Right cardiac atrium (tissue), 5 donors: ENCODE measurements around the gene EIF2B4. TPM values are rescaled to one million over a fixed set of nuclear protein-coding genes. Genes with fewer than 3 reads are reported as not detected.
"Not testable (repeated sequence)": the region's sequence is repeated elsewhere in the genome, so short reads cannot be mapped to it uniquely, and the experiment has no call there.

Experiments used
- ATAC-seq, 2 donors: fragments of 200-7000 bp; cut with Tn5 transposase; one replicate each; pipeline versions ENCODE4 v1.8.0 to v1.9.1; 2020; ENCODE audit warnings: moderate library complexity in 2 of 2, mild to moderate bottlenecking in 1 of 2
- DNase-seq, 3 donors: peaks; one replicate each; pipeline ENCODE4 v3.0.0-alpha.2; 2020
- H3K27ac ChIP-seq: one replicate; pipeline ENCODE4 v1.5.1; 2013; ENCODE audit warnings: mild to moderate bottlenecking, low read length, control low read depth, moderate library complexity
- H3K27me3 ChIP-seq: one replicate; pipeline ENCODE4 v1.6.1; 2013; ENCODE audit not compliant: control insufficient read depth, insufficient read depth
- H3K4me1 ChIP-seq: one replicate; pipeline ENCODE4 v1.6.1; 2013; ENCODE audit warnings: low read length; ENCODE audit not compliant: control insufficient read depth, insufficient read depth
- H3K4me3 ChIP-seq: one replicate; pipeline ENCODE4 v1.5.1; 2013; ENCODE audit warnings: low read length, control low read depth
- H3K9me3 ChIP-seq: one replicate; pipeline ENCODE4 v1.6.1; 2013; ENCODE audit warnings: low read length; ENCODE audit not compliant: control insufficient read depth
- WGBS: extraction: QIAGEN DNeasy Blood & Tissue Kit; methylation state at CpG from one replicate; pipeline ENCODE4 v1.1.7; 2013; 5-methylcytosine and 5-hydroxymethylcytosine counted together
- intact Hi-C, 4 donors: fragments of 100-400 bp; cut with DNase I; formaldehyde crosslinking; loops; one replicate each; pipeline versions ENCODE4 v1.11.0 to v1.14.0; 2022 to 2023
- polyA plus RNA-seq: library from polyadenylated mRNA; stranded (reverse); fragments of 200-250 nt; gene quantifications from one replicate; pipeline ENCODE4 v1.2.3, GENCODE V29; 2013
- total RNA-seq, 4 donors: library from RNA; stranded (reverse); fragmentation: NEBNext Ultra II Directional; extraction: Animal tissue kit (Norgen Biotek cat#: 25700); gene quantifications; one replicate each; pipeline ENCODE4 v1.2.1, GENCODE V29; 2021
- donor health status: healthy with polysubstance abuse.
- donor health status: DM: no; HTN: yes; CAD: no.
- donor health status: DM: no; HTN: no; CAD: no.
- donor health status: DM: no; HTN: yes; CAD: no; lungs with severe emphysema.
- donor health status: DM: yes; HTN: yes; CAD: no.

The EIF2B4 gene
- total and polyA plus RNA-seq, 5 donors: 31.2 to 36.0 (median 33.8) TPM

DNA sequence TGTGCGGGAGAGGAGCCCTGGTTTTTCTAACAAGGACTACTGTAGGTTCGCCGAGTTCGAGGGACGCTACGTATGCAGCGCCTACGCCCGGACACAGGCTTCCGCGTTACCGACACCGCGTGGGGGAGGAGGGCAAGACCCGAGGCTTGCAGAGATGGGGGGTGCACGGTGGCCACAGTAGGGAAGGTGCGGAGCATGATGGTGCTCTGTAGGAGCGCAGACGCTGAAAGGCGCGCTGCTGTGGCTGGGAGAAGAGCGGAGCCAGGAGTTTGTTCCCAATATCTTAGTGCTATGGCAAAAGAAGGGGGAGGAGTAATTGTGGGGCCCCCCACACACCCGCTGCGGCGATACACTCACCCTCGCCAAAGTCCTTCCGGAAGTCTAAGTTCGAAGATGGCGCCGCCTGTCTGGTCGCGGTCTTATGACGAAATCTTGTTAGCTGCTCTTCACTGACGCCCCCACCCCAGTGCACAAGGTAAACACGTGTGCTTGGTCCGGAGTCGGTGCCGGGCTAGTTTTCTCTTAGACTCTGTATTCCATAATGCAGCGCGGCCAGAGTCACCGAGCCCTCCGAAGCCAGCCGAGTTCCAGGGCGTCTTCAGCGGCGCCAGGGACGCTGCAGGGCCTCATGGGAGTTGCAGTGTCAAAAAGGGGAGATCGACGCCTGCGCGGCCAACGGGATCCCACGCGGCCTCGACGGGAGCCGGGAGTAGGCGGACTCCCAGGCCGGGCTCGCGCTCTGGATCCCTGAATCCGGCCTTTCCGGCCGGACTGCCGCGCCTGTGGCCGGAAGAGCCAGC is 13.6 kb downstream of the EIF2B4 start, which contains the start of gene GTF3C2:
Gene GTF3C2, minus strand, starts transcription at position 383 of the 800 bp plus-strand sequence. CDS start 13,210 bp downstream, outside the sequence.
- peak within 1 kb of the TSS; percentile 96 for H3K27ac ChIP-seq
- ATAC-seq (peak; percentile 97), DNase-seq (peak; percentile 95 to 98 (median 97))
- intact Hi-C loops: no loop called here
- peaks cover 2% of the 10 kb centered on the region for H3K4me1 ChIP-seq
- H3K27me3 ChIP-seq: no peaks in the 10 kb centered on the region
- H3K9me3 ChIP-seq: no peaks in the 10 kb centered on the region
- H3K4me3 ChIP-seq: peak within 1 kb of the TSS; percentile 53
- WGBS: under 1% methylated on average over 67 of the region's 67 CpGs

- H3K9me3 ChIP-seq: no peaks in the 10 kb centered on the region
- H3K4me3 ChIP-seq: peak overlapping the region; percentile 53
- H3K4me1 ChIP-seq: peaks cover 2% of the 10 kb centered on the region
- under 1% methylated on average over 12 of the region's 12 CpGs for WGBS
- peak; percentile 19 to 31 for ATAC-seq
- DNase-seq: peak; percentile 43 to 70 (median 68)
- peak overlapping the region; percentile 96 for H3K27ac ChIP-seq
- intact Hi-C loops: no loop called here
- no peaks in the 10 kb centered on the region for H3K27me3 ChIP-seq
These were observed 14.1 kb downstream of the EIF2B4 start for GRCh38 chr2:27356056-27356381.

DNA sequence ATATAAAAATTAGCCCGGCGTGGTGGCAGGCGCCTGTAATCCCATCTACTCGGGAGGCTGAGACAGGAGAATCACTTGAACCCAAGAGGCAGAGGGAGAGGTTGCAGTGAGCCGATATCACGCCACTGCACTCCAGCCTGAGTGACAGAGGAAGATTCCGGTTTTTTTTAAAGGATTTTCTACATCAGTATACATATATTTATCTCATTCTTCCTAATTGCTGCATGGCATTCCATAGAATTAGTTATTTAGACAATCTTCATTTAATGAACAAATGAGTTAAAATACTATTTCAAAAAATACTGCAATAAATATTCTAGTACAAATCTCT is 15.6 kb downstream of the EIF2B4 start:
- Histone ChIP-seq H3K4me3 (no peak overlapping the region), H3K27ac (no peak overlapping the region), H3K27me3 (no peaks in the 10 kb centered on the region), H3K4me1 (peaks cover 2% of the 10 kb centered on the region), H3K9me3 (no peaks in the 10 kb centered on the region)
- WGBS: 93% methylated on average over 7 of the region's 7 CpGs
- intact Hi-C loops: no loop called here
- DNase-seq: peak in 1 of 3 donors; percentile 1
- no peak for ATAC-seq

GRCh38 chr2:27353762-27354596 is 16.2 kb downstream of the EIF2B4 start:
- ATAC-seq: no peak
- WGBS: 75% methylated on average over 7 of the region's 7 CpGs
- DNase-seq: no peak
- H3K27ac ChIP-seq: no peak overlapping the region
- no peaks in the 10 kb centered on the region for H3K27me3 ChIP-seq
- H3K4me3 ChIP-seq: no peak overlapping the region
- intact Hi-C loops: no loop called here
- H3K9me3 ChIP-seq: no peaks in the 10 kb centered on the region
- peaks cover 2% of the 10 kb centered on the region for H3K4me1 ChIP-seq

GRCh38 chr2:27353386-27353761 is 16.8 kb downstream of the EIF2B4 start:
- H3K4me3 ChIP-seq, H3K9me3 ChIP-seq, H3K27me3 ChIP-seq, H3K4me1 ChIP-seq, DNase-seq, H3K27ac ChIP-seq, ATAC-seq, intact Hi-C loops: not testable (repeated sequence)
- WGBS: 96% methylated on average over 5 of the region's 5 CpGs

DNA sequence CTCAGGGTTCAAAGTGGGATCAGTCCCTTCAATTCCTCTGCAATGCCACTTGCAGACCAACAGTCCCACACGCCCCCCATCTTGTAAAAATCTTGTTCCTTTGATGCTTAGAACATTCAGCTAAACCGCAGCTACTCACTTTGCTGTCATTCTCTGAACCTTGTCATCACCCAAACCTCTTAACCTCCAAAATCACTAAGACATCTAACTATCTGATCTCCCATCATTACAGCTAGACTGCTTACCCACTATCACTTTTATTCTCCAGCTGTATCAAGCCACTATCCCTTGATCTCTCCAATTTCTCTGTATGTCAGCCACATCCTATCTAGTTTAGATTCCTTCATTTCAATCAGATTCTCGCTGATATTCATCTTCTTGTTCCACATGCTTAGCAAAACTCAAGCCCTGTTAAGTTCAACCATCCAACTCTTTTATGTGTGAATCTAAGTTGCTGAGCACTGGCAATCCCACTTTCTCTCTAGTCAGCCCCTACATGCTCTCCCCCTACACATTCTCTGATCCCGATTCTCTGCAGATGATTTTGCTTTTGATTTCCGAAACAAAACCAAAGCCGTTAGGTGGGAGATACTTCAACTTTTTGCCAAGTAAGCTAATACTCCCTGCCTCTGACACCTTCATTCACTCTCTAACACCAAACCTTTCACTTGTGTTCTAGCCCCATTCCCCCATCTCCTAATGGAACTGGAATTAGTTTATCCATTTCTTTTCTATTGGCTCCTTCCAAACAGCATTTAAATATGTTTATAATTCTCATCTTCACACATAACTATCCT is 18.1 kb downstream of the EIF2B4 start:
- DNase-seq (no peak), ATAC-seq (no peak)
- Histone ChIP-seq H3K27me3 (no peaks in the 10 kb centered on the region), H3K4me3 (no peak overlapping the region), H3K27ac (no peak overlapping the region), H3K4me1 (peaks cover 2% of the 10 kb centered on the region), H3K9me3 (no peaks in the 10 kb centered on the region)
- intact Hi-C loops: no loop called here
- 81% methylated on average over 6 of the region's 6 CpGs for WGBS

- no peaks in the 10 kb centered on the region for H3K9me3 ChIP-seq
- H3K27ac ChIP-seq: no peak overlapping the region
- H3K27me3 ChIP-seq: no peaks in the 10 kb centered on the region
- H3K4me3 ChIP-seq: no peak overlapping the region
- intact Hi-C loops: no loop called here
- no peak for ATAC-seq
- no peaks in the 10 kb centered on the region for H3K4me1 ChIP-seq
- 84% methylated on average over 7 of the region's 7 CpGs for WGBS
- DNase-seq: no peak
These were observed 19.9 kb downstream of the EIF2B4 start for GRCh38 chr2:27350106-27350693.

DNA sequence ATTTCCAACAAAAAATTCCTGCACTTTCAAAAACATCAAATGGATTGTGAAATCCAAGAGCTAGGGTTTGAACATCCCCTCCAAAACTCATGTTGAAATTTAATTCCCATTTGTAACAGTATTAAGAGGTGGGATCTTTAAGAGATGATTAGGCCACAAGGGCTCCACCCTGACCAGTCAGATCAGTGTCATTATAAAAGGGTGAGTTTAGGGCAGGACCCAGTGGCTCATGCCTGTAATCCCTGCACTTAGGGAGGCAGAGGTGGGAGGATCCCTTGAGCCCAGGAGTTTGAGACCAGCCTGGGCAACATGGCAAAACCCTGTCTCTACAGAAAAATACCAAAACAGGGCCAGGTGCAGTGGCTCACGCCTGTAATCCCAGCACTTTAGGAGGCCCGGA is 22.5 kb downstream of the EIF2B4 start:
- ATAC-seq (no peak), DNase-seq (no peak)
- intact Hi-C loops: no loop called here
- Histone ChIP-seq H3K27me3 (no peaks in the 10 kb centered on the region), H3K4me1 (no peaks in the 10 kb centered on the region), H3K27ac (no peak overlapping the region), H3K4me3 (no peak overlapping the region), H3K9me3 (no peaks in the 10 kb centered on the region)
- WGBS: 95% methylated on average over 2 of the region's 2 CpGs

GRCh38 chr2:27336173-27336572 is 34.0 kb downstream of the EIF2B4 start:
- intact Hi-C loops: no loop called here
- H3K27me3 ChIP-seq: no peaks in the 10 kb centered on the region
- WGBS: 95% methylated on average over 7 of the region's 7 CpGs
- H3K9me3 ChIP-seq: no peaks in the 10 kb centered on the region
- ATAC-seq: no peak
- no peak overlapping the region for H3K4me3 ChIP-seq
- H3K4me1 ChIP-seq: no peaks in the 10 kb centered on the region
- DNase-seq: no peak
- no peak overlapping the region for H3K27ac ChIP-seq

DNA sequence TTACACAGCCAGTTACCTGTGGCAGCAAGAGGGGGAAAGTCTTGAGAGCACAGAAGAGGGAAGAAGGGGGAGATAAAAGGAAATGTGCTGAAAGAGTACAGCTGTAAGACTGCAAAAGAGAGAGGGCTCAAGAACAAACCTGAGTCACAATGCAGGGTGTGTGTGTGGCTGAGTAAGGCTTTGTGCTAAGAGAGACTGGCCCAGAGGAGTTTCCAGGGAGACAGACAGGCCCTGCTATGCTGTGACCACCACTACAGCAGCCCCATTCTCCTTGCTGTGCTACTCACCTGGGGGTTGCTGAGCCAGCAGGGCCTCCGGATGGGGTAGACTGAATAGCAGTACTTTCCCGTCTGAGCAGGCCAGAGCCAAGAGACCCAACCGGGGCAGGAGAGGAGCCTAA is 34.8 kb downstream of the EIF2B4 start:
- intact Hi-C loops: no loop called here
- Histone ChIP-seq H3K27ac (no peak overlapping the region), H3K27me3 (no peaks in the 10 kb centered on the region), H3K9me3 (no peaks in the 10 kb centered on the region), H3K4me3 (no peak overlapping the region), H3K4me1 (no peaks in the 10 kb centered on the region)
- no peak for ATAC-seq
- DNase-seq: no peak
- WGBS: 89% methylated on average over 3 of the region's 3 CpGs
